ENCODE results near the gene KDM3B.
"Not testable (repeated sequence)": the region's sequence is repeated elsewhere in the genome, so short reads cannot be mapped to it uniquely, and the experiment has no call there.

The KDM3B gene

GRCh38 chr5:138468133-138468965 lies 115.9 kb downstream of the KDM3B start:
- no peak for DNase-seq (ENCODE audit: low spot score)

- no peak for DNase-seq (ENCODE audit: low spot score)
These were observed 116.6 kb downstream of the KDM3B start for GRCh38 chr5:138468966-138469539.

- DNase-seq (ENCODE audit: low spot score) = no peak
These were observed 117.2 kb downstream of the KDM3B start for GRCh38 chr5:138469540-138470321.

GRCh38 chr5:138470322-138471051 lies 118.0 kb downstream of the KDM3B start:
- DNase-seq (ENCODE audit: low spot score) = no peak

GRCh38 chr5:138471052-138471361 lies 118.5 kb downstream of the KDM3B start:
- no peak for DNase-seq (ENCODE audit: low spot score)

- no peak for DNase-seq (ENCODE audit: low spot score)
These were observed 119.9 kb downstream of the KDM3B start for GRCh38 chr5:138472353-138472752.

GRCh38 chr5:138473151-138473550 lies 120.7 kb downstream of the KDM3B start:
- not testable (repeated sequence) for DNase-seq (ENCODE audit: low spot score)

- DNase-seq (ENCODE audit: low spot score) = no peak
These were observed 124.4 kb downstream of the KDM3B start for GRCh38 chr5:138476918-138477317.

- DNase-seq (ENCODE audit: low spot score) = no peak
These were observed 130.2 kb downstream of the KDM3B start for GRCh38 chr5:138482638-138483037.
